Sciatic nerve (tissue), 2 donors: ENCODE measurements around the gene SCN10A. TPM values are rescaled to one million over a fixed set of nuclear protein-coding genes. Genes with fewer than 3 reads are reported as not detected.

ENCODE experiments used
- ATAC-seq: fragments of 200-7000 bp; cut with Tn5 transposase; one replicate; pipeline ENCODE4 v1.9.1; 2020; ENCODE audit warnings: mild to moderate bottlenecking, moderate library complexity
- DNase-seq: peaks from one replicate; pipeline ENCODE4 v3.0.0-alpha.2; 2020; ENCODE audit warnings: low spot score
- intact Hi-C: fragments of 100-400 bp; cut with DNase I; formaldehyde crosslinking; loops from one replicate; pipeline ENCODE4 v1.14.2; 2022
- total RNA-seq: library from RNA; stranded (reverse); fragmentation: NEBNext Ultra II Directional; extraction: Animal tissue kit (Norgen Biotek cat#: 25700); gene quantifications from one replicate; pipeline ENCODE4 v1.2.1, GENCODE V29; 2021
- donor health status: DM: no; HTN: no; CAD: no.
- donor health status: DM: no; HTN: no; CAD: no.

SCN10A gene
- total RNA-seq, 1 donor from 2014 or later = not detected

DNA sequence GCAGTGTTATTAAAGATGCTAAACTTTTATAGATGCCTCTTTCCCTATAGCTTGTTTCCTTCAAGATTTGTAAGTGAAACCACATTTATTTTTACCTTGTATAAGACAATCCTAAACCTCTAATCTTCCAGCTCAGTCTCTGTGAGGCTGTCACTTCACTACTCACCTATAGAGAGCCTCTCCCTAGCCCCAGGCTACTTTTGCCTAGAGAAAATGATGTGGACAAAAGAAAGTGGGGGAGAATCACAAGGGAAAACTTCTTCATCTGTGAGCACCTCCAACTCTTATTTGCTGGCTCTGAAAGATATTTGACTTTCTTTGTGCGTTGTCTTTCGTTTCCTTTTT is 91.7 kb downstream of the SCN10A start:
- ATAC-seq (no peak), DNase-seq (no peak)
- intact Hi-C loops = no loop called here

DNA sequence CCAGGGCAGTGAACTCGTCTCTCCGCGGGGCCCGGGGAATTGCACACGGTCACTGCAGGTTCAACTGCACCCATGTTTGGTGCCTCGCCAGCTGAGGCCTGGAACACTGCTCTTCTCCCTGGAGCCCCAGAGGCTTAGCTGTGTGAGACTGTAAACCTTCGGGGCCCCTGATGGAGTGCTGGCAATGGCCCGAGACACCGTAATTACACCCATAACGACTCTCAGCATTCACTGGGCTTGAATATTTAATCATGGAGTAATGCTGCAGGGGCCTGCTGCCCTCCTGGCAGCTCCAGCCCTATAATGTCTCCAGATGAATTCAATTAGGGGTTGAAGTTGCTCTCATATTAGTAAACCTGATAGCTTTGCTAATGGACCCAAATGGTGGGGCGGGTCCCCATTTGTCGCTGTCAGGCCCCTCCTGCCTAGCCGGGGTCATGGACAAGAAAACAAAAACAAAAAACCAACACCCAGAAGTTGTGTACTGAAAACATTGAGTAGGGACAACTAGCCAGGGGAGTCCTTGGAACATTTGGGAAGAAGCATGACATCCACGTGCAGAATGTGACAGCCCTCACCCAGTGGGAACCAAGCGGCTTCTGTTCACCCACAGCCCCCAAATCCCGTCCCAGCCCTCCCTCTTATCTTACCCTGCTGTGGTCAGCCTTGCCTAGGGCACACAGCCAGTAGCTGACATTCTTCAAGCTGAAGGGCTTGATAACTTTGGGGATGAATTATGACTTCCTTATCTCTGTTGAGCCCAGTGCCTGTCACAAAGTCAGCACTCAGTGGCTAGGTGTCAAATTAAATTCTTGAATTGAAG is 92.2 kb downstream of the SCN10A start:
- ATAC-seq = no peak
- no peak for DNase-seq
- intact Hi-C loops = no loop called here

DNA sequence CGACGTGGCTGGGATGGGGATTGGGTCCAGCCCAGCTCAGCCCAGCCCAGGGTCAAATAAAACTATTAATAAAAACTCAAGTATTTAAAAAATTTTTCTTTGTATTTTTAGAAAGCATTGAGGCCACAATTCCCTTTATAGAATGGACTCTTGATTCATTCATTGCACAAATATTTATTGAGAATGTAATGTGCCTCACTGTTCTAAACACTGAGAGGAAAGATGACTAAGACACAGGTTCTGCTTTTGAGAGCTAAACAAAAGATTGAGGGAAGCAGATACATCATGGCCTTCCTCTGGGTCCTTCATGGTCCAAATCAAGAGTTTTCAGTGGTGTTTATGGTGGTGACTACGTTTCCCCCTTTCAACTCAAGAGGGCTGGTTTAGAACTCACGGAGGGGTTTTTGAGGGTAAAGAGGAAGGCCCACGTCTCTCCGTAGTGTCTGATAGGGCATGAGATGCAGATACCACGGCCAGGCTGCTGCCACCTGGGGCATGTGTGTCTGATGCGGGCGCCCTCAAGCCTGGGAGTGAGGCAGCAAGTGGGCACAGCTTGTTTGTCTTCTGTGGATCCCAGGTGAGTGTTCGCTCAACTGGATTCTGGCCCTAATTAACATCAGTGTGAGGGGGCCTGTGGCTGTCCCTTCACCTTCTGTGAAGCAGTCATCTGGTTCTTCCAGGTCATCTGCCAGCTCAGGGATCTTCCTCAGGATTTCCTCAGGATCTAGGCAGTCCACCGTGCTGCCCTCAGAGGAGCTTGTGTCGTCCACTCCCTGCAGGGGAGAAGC is 93.0 kb downstream of the SCN10A start:
- intact Hi-C loops = no loop called here
- ATAC-seq (no peak), DNase-seq (no peak)

DNA sequence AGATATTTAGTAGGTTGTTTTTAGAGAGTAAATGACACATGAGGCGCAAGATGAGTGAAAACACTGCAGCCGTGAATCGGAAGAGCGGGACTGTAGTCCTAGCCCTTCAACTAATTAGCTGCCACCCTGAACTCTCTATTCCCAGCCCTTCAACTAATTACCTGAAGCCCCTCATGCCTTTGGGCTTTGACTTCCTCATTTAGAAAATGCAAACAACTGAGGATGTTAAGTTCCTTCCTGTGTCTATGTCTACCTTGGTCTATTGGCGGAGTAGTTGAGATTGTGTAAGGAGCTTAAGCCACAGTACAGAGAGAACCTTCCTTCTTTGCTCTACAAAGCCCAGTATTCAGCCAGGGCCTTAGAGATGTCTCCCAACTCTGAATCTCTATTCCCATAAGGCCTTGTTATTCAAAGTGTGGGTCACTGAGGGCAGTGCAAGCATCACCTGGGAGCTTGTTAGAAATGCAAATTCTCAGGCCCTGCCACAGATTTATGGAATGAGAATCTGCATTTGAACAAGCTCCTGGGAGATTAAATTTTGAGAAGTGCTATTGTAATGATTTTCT is 94.7 kb downstream of the SCN10A start:
- DNase-seq = no peak
- intact Hi-C loops = no loop called here
- ATAC-seq = no peak

DNA sequence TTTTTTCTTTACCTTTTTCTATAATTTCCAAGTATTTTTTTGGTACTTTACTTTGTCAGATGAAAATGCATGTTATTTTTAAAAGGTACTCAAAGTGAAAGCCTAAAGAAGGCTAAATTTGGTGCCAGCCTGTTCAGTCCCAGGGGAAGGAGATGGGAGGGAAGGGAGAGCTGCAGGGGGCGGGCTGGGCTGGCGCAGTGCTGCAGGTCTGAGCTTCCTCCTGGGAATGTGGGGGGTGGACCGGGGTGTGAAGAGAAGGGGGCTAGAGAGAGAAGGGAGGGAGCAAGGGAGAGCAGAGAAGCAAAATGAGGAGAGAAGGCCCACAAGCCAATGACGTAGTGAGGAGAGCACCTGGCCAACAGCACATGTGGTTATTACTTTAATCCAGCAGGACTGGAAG is 95.6 kb downstream of the SCN10A start:
- DNase-seq = no peak
- intact Hi-C loops = no loop called here
- no peak for ATAC-seq

DNA sequence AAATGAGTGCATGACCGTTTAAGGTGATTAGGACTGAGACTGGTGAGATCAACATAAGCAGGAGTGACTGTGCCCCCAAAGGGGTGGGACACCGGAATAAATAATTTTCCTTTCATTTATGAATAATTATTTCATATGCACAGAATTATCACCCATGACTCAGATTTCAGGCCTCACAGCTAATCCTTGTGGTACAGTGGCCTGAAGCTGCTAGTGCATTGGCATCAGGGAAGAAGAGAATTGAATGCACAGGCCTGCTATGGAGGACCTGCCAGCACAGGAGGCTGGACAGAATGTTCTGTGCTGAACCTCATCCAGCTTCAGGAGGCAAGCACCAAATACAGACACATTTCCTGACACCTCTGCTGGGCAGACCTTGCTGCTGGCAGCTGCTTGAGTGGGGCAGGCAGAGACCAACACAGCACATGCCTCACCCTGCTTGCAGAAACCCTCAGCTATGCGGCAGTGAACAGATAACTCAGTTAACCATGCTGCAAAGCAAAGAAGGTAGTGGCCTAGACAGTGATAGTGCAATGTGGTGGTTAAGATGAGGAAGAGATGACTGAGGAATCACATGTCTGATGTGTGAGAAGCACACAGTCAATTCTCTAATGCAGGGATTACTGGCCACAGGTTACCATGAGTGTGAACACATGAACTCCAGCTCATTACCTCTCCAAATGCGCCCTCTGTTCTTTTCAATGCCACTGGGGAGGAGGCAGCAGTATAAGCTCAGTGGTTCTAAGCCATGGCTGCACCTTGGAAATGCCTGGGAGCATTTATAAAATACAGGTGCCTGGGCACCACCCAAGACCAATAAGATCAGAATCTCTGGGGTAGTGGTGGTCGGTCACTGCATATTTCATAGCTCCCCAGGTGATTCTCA is 98.4 kb downstream of the SCN10A start:
- DNase-seq = no peak
- peak; percentile 28 for ATAC-seq
- intact Hi-C loops = no loop called here

DNA sequence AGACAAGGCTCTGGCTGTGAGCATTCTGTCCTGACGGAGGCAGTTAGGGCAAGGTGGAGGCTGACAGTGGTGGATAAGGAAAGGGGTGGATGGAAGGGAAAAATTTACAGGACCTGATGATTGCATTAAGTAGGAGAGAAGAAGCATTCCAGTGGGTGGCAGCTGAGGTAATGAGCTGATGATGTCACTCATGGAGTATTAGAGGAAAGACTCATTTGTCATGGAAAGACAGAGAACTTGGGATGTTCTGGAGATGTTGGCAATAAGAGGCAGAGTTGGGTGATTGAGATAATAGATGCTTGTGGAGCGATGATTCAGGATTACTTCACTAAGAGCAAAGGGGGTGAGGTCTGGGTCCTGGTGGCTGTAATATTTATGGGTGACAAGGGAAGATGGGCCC is 102.9 kb downstream of the SCN10A start:
- DNase-seq (no peak), ATAC-seq (no peak)
- intact Hi-C loops = no loop called here

DNA sequence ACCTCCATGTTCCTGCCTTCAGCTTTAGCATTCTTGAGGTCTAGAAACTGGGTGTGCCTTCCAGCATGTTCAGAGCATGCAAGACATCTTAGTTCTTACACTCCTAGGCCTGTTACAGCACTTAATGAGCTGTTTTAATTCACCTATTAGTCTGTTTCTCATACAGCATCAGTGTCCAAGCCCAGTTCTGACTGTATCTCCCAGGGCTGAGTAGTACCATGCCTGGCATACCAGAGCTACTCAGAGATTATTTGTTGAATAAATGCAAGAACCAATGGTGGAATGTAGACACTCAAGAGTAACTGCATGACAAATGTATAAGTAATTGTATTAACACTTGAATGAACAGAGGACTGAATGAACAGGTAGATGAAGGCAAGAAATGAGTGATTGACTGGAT is 104.7 kb downstream of the SCN10A start:
- intact Hi-C loops = no loop called here
- ATAC-seq (no peak), DNase-seq (no peak)

DNA sequence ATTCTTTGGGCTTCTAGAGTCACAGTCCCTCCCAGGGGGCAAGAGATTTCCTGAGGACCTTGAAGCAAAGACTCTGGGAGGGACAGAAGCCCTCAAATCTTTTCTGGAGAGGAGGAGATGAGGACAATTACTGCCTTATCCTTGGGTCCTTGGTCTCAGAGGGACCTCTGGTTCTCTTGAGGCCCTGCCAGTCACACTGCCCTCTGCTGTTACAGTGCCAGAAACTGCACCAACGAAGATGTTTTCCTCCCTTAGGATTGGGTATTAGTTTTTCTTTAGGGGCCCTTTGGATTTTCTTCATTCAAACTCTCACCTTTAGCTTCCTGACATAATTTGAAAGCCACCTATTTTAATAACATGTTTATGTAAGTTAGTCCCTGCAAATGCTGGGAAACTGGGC is 108.3 kb downstream of the SCN10A start:
- intact Hi-C loops = no loop called here
- ATAC-seq (no peak), DNase-seq (no peak)

DNA sequence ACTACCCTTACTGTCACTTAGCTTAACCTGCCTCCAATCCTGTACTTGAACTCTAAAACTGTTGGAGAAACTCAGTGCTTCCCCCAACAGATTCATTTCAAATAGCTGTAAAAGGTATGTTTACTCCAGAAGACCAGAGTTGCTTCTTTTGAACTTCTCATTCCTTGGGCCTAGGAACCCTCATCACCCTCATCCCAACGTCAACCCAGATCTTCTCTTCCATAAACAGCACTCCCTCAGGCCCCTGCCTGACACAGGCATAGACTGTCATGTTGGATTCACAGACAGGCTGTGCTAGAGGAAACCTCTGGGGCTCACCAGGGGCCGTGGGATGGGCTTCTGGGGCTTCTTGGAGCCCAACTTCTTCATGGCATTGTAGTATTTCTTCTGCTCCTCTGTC is 109.1 kb downstream of the SCN10A start:
- intact Hi-C loops = no loop called here
- no peak for ATAC-seq
- DNase-seq = no peak

DNA sequence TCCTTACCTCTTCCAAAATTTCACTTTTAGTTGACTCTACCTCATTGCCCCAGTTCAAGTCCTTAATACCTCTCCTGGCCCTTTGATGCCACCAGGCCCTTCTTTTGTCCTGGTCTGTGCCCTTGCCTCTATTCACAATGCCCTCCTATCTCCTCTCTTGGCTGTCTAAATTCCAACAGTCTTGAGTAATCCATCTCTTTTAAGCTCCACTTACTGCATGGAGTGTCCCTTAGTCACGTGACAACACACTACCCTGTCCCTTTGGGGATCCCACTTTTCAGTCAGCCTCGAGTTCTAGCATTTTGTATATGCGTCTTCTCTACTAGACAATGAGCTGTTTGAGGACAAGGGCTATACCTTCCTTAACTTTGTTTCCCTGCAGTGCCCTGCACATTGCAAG is 113.8 kb downstream of the SCN10A start:
- ATAC-seq (no peak), DNase-seq (no peak)
- intact Hi-C loops = no loop called here

DNA sequence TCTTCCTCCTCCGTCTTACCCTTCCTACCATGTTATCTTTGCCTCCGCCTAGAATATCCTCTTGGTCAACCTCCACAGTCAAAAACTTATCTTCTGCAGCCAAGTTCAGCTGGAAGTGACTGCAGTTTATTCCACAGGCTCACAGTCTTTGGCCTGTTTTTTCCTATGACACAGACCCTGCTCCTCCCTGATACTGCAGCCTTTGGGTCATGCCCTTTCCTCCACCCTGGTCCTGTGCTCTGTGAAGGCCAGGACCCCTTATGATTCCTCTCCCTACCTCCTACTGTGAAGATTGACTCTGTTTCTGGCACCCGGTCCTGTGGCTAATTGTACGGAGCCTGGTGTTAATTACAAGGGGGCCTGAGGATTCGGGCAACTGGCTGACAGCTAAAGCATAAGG is 117.3 kb downstream of the SCN10A start:
- intact Hi-C loops = no loop called here
- ATAC-seq = no peak
- DNase-seq = no peak

DNA sequence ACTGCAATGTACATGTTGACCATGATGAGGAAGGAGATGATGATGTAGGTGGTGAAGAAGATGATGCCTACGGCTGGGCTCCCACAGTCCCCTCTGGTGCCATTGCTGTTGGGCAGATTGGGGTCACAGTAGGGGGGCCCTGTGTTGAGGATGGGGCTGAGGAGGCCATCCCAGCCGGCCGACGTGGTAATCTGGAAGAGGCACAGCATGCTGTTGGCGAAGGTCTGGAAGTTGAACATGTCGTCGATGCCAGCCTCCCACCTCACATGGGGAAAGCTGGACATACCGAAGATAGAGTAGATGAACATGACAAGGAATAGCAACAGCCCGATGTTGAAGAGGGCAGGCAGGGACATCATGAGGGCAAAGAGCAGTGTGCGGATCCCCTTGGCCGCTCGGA is 118.0 kb downstream of the SCN10A start:
- no peak for DNase-seq
- ATAC-seq = no peak
- intact Hi-C loops = no loop called here

DNA sequence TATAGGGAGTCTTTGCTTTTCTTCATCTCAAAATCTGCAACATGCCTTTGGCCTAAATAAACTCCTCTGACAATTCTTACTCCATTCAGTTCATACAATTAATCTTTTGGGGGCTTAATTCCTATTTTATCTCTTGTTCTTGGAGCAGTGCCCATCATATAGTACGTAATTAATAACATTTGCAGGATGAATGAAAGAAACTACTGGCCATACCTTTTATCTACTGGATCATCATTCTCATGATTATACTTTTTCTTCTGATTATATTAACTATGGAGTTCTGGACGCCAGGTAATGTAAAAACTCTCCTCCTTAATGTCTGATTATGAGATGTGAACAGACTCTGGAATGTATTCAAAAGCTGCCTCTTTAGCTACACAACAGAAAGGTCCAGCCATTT is 120.0 kb downstream of the SCN10A start:
- no peak for ATAC-seq
- intact Hi-C loops = no loop called here
- no peak for DNase-seq

DNA sequence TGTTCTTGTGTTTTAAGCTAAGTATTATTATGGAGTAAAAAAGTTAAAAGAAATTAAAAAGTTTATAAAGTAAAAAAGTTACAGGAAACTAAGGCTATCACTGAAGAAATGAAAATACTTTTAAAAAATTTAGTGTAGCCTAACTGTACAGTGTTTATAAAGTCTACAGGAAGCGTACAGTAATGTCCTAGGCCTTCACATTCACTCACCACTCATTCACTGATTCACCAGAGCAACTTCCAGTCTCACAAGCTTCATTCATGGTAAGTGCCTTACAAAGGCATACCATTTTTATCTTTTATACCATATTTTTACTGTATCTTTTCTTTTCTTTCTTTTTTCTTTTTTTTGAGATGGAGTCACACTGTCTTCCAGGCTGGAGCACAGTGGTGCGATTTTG is 125.8 kb downstream of the SCN10A start:
- intact Hi-C loops = no loop called here
- no peak for ATAC-seq
- no peak for DNase-seq

DNA sequence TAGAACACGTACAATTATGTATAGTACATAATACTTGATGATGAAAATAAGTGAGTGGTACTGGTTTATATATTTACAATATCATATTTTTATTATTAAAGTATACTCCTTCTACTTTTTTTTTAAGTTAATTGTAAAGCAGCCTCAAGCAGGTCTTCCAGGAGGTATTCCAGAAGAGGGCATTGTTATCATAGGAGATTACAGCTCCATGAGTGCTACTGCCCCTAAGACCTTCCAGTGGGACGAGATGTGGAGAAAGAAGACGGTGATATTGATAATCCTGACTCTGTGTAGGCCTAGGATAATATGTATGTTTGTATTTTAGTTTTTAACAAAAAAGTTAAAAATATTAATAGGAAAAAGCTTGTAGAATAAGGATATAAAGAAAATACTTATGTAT is 126.2 kb downstream of the SCN10A start:
- intact Hi-C loops = no loop called here
- ATAC-seq (no peak), DNase-seq (no peak)

DNA sequence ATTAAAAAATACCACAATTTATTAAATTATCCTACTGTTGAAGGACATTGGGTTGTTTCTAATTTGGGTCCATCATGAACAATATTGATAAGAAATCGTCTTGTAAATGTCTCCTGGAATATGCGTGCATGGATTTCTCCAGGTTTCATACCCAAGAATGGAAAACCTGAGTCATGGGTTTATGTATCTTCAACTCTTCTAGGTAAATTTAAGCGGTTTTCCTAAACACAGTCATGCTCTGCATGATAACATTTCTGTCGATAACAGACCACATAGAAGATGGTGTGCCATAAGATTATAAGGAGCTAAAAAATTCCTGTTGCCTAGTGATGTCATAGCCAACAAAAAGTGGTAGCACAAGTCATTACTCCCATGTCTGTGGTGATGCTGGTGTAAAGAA is 126.7 kb downstream of the SCN10A start:
- ATAC-seq = no peak
- no peak for DNase-seq
- intact Hi-C loops = no loop called here

DNA sequence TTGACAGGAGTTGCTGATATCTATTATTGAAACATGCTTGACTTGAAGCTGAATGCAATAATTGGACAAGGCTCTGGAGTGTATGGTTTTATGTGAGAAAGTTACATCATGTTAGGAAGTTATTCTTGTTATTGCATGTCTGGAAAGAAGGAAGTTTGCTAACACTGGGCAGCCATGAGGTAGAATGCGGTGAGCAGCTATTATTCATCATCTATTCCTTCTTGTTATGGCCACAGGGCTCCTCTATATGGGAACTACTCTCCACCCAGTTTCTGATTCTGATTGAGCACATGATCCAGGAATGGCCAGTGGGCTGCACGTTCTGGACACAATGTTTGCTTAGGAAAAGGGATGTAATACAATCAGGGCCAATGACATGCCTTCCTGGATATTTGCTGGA is 128.7 kb downstream of the SCN10A start:
- no peak for DNase-seq
- intact Hi-C loops = no loop called here
- no peak for ATAC-seq

DNA sequence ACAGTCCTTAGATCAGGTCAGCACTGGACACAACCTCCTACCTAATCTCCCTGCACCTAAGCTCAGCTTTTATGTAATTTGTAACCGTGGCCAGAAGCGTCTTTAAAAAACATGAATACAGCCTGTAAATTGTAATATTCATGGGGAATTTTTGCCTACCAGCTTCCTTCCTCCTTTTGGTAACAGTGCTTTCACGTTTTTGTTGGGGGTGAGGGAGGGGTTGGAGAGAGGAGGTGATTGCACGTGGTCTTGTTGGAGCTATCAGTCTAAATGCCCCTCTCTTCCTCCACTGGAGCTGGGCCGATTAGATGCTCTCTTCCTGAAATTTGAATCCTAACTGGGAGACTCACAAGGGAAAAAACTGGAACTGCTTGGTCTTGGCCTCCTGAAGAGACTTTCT is 131.5 kb downstream of the SCN10A start:
- ATAC-seq (no peak), DNase-seq (no peak)
- intact Hi-C loops = no loop called here

DNA sequence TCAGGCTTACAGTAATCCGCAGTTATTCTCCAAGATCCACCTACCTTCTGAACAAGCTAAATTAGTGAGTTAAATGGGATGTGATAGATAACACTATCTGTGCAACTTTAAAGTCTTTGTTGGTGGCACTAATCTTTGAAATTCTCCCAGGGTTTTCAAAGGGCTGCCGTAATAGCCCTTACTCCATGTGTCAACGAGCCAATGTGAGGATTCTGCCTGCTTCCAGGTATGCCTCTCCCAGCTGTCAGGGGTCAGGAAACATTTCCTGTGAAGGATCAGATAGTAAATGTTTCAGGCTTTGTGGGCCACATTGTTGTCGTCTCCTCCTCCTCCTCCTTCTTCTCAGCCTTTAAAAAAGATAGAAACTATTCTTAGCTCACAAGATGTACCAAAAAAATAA is 146.3 kb downstream of the SCN10A start:
- intact Hi-C loops = no loop called here
- ATAC-seq (no peak), DNase-seq (no peak)
